H54 (cell line): ENCODE data around the gene VPS72.
"Not testable (repeated sequence)": the region's sequence is repeated elsewhere in the genome, so short reads cannot be mapped to it uniquely, and the experiment has no call there.

Experiments used
- DNase-seq: peaks from one replicate; pipeline ENCODE4 v3.0.0; 2011; ENCODE audit warnings: low spot score, mixed read lengths; ENCODE audit not compliant: insufficient read length
- FAIRE-seq: peaks from 3 replicates; lab custom pipeline; 2011; peaks lifted over from hg19 to GRCh38; lab: Jason Lieb, UNC
- POLR2A ChIP-seq: IDR thresholded peaks from 2 replicates; pipeline ENCODE4 v1.6.1; 2011; ENCODE audit warnings: low read depth, mild to moderate bottlenecking, low read length

VPS72 gene, protein sequence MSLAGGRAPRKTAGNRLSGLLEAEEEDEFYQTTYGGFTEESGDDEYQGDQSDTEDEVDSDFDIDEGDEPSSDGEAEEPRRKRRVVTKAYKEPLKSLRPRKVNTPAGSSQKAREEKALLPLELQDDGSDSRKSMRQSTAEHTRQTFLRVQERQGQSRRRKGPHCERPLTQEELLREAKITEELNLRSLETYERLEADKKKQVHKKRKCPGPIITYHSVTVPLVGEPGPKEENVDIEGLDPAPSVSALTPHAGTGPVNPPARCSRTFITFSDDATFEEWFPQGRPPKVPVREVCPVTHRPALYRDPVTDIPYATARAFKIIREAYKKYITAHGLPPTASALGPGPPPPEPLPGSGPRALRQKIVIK

GRCh38 chr1:151189637-151190445 is at the start of gene VPS72:
Gene VPS72, minus strand, starts transcription at chr1:151190197. Its CDS starts 76 bp downstream, at chr1:151190121.
- FAIRE-seq (no peak), DNase-seq (peak; percentile 89)
- no peak; the same call in none of the 2 replicates for TF ChIP-seq POLR2A

- peak; percentile 81 for FAIRE-seq
- peak; percentile 91 for DNase-seq
- no peak for TF ChIP-seq POLR2A
Measured at GRCh38 chr1:151238467-151238739, 48.4 kb upstream of the VPS72 start.

DNA sequence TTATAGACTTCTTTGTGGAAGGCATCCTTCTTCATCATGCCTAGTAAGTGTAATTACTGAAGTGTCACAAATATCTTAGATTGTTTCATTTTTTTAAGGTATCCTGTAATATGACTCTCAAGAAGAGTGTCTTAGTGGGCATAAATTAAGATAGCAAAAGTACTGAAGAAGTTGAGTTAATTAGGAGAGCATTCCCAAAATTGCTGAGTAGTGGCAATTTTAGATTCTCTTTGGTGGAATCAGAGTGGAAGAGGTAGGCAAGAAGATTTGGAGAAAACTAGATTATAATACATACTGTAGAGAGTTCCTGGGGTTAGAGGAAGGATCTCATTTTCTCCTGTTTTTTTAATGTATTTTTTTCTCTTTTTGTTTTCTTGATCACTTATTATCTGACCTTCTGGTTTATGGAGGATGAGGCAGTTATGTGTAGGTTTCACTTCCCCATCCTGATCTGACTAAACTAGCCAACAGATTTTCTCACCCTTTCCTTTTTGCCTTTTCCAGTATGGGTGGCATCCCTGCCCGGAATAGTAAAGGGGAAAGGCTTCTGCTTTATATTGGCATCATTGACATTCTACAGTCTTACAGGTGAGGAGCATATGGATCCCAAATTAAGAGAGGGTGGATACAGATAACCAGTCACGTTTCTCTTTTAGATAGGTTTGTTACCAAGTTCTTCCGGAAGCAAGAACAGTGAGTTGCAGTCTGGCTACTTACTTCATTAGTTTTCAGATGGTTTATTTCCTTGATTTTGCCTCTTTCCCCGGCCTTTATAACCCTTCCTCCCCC is 47.9 kb upstream of the VPS72 start:
- DNase-seq (no peak), FAIRE-seq (no peak)
- TF ChIP-seq POLR2A: no peak

DNA sequence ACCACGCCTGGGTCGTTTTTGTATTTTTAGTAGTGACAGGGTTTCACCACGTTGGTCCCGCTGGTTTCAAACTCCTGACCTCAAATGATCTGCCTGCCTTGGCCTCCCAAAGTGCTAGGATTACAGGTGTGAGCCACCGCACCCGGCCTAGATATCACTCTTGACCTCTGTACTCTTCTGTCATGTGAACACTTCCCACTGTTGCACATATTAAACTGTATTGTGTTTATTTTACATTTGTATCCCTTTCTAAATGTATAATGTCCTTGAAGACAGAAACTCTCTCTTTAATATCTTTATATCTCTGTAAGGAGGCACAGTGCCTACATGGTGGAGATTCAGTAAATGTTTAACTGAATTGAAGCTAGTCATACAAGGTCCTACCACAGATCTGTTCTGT is 45.2 kb upstream of the VPS72 start:
- TF ChIP-seq POLR2A: no peak
- FAIRE-seq (no peak), DNase-seq (no peak)

DNA sequence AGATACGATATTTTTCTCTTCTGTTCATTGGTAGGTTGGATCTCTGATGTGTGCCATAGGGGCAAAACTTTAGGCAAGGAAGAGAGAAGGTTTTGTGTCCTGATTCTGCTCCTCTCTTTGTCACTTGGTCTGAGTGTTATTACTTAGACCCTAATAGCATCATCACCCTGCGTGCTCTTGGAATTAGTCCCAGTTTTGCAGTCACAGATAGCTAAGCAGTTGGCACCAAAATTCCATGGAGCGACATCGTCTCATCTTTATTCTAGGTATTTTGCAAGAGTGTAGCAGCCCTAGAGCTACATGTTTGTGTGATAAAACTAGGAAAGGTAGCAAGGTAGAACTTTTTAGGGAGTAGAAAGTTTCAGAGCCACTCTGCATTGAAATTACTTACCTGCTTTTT is 32.1 kb upstream of the VPS72 start:
- no peak for FAIRE-seq
- DNase-seq: no peak
- TF ChIP-seq POLR2A: no peak

DNA sequence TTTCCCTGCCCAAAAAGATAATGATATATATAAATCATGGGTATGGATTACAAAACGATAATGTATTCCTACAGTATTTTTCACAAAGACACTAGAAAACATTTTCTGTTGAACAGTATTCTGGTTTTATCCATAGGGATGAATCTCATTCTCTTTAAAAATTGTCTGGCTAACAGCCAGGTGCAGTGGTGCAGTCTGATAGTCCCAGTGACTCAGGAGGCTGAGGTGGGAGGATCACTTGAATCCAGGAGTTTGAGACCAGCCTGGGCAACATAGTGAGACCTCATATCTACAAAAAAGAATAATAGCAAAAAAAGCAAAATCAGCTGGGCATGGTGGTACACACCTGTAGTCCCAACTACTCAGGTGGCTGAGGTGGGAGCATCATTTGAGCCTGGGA is 31.6 kb upstream of the VPS72 start:
- DNase-seq (no peak), FAIRE-seq (no peak)
- no peak for TF ChIP-seq POLR2A

- no peak for TF ChIP-seq POLR2A
- no peak for DNase-seq
- FAIRE-seq: no peak
Measured at GRCh38 chr1:151213560-151213959, 23.6 kb upstream of the VPS72 start.

- FAIRE-seq (no peak), DNase-seq (no peak)
- TF ChIP-seq POLR2A: no peak
Measured at GRCh38 chr1:151211972-151212705, 22.1 kb upstream of the VPS72 start.

- no peak for FAIRE-seq
- DNase-seq: peak; percentile 19
- TF ChIP-seq POLR2A: no peak
Measured at GRCh38 chr1:151210830-151211229, 20.8 kb upstream of the VPS72 start.

GRCh38 chr1:151205381-151205965 is 15.5 kb upstream of the VPS72 start:
- not testable (repeated sequence) for FAIRE-seq, DNase-seq

GRCh38 chr1:151199873-151200581 is 10.0 kb upstream of the VPS72 start:
- DNase-seq (peak; percentile 66), FAIRE-seq (no peak)
- no peak for TF ChIP-seq POLR2A
